Ishikawa (cell line): ENCODE data around the gene FRMD7.

Experiments
- EP300 ChIP-seq: IDR thresholded peaks from 2 replicates; pipeline ENCODE4 v1.6.1; 2012; ENCODE audit warnings: borderline replicate concordance
- REST ChIP-seq: IDR thresholded peaks from 2 replicates; pipeline ENCODE4 v1.6.1; 2012; ENCODE audit warnings: low read depth, mild to moderate bottlenecking
- TAF1 ChIP-seq: IDR thresholded peaks from 2 replicates; pipeline ENCODE4 v1.6.1; 2012; ENCODE audit warnings: low read depth, mild to moderate bottlenecking
- TCF12 ChIP-seq: IDR thresholded peaks from 2 replicates; pipeline ENCODE4 v1.6.1; 2012; ENCODE audit warnings: low read depth
- YY1 ChIP-seq: IDR thresholded peaks from 2 replicates; pipeline ENCODE4 v1.6.1; 2012; ENCODE audit warnings: low read depth

- no peak for TF ChIP-seq REST
- TF ChIP-seq TAF1 = no peak
- TF ChIP-seq TCF12 = no peak
- TF ChIP-seq EP300 = no peak
- TF ChIP-seq YY1 = no peak
Observed at GRCh38 chrX:132058050-132058449, 69.8 kb downstream of the FRMD7 start.
